Measurements from ENCODE around the gene DGKG.

The DGKG gene

DNA sequence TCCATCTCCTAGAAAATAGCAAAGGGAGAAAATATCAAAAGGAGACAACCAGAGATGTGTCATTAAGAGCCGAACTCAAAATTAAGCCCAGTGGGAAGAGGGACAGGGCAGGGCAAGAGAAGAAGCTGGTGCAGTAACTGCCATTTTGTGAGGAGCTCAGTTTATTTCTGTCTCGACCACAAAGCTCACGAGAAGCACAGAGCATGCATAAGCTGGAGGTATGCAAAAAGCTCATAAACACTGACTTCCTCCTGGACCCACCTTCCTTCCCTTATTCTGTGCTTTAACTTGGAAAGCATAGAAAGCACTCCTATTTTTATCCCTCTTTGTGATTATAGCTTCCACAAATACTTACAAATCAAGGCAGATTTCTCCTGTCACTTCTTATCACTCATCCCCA is 81.3 kb downstream of the DGKG start:
- in situ Hi-C loops (cut with MboI; ENCODE audit: low sequenced_read_pairs), result no loop called here

GRCh38 chr3:186277268-186277909 is 84.6 kb downstream of the DGKG start:
- in situ Hi-C loops (cut with MboI; ENCODE audit: low sequenced_read_pairs), result no loop called here

DNA sequence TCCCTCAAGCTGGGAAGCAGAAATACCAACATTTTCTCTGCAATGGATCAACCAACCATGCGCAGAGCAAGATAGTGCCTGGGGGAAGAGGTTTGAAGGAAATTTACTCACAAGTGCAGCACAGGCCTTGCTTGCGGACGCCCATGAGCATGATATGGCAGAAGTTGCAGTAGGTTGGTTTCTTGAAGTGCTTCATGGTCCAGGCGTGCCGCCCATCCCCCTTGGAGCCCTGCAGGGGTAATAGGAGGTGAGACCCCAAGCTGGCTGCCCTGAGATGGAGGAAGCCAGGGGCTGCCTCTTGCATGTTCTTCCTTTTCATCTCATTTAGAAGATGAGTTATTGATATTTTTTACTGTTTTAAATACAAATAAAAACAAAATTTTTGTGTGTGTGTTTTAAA is 86.6 kb downstream of the DGKG start:
- in situ Hi-C loops (cut with MboI; ENCODE audit: low sequenced_read_pairs), result no loop called here

- in situ Hi-C loops (cut with MboI; ENCODE audit: low sequenced_read_pairs), result no loop called here
Observed at GRCh38 chr3:186273586-186273985, 88.4 kb downstream of the DGKG start.

GRCh38 chr3:186270701-186271100 is 91.3 kb downstream of the DGKG start:
- in situ Hi-C loops (cut with MboI; ENCODE audit: low sequenced_read_pairs), result no loop called here

GRCh38 chr3:186268616-186269448 is 93.2 kb downstream of the DGKG start:
- in situ Hi-C loops (cut with MboI; ENCODE audit: low sequenced_read_pairs), result no loop called here

DNA sequence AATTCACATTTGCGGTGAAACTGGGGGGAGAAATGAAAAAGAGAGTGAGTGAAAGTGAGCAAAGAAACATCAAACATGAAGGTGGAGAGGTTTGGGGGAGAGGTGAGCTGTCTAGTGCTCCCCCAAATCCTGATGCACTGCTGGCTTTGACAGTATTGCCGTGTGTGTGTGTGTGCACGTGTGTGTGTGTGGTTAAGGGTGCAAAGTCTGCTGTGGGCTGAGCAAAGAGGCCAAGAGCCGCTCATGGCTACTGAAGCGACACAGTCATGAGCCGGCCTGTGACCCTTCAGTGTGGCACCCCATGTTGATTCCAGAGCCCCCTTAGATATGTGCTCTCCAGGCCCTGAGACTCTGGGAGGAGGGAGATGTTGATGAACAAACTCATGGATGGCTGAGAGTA is 94.3 kb downstream of the DGKG start:
- in situ Hi-C loops (cut with MboI; ENCODE audit: low sequenced_read_pairs), result no loop called here

GRCh38 chr3:186264608-186265400 is 97.2 kb downstream of the DGKG start:
- in situ Hi-C loops (cut with MboI; ENCODE audit: low sequenced_read_pairs), result no loop called here

GRCh38 chr3:186261638-186262037 is 100.4 kb downstream of the DGKG start:
- in situ Hi-C loops (cut with MboI; ENCODE audit: low sequenced_read_pairs), result no loop called here

GRCh38 chr3:186260726-186261125 is 101.3 kb downstream of the DGKG start:
- in situ Hi-C loops (cut with MboI; ENCODE audit: low sequenced_read_pairs), result no loop called here

DNA sequence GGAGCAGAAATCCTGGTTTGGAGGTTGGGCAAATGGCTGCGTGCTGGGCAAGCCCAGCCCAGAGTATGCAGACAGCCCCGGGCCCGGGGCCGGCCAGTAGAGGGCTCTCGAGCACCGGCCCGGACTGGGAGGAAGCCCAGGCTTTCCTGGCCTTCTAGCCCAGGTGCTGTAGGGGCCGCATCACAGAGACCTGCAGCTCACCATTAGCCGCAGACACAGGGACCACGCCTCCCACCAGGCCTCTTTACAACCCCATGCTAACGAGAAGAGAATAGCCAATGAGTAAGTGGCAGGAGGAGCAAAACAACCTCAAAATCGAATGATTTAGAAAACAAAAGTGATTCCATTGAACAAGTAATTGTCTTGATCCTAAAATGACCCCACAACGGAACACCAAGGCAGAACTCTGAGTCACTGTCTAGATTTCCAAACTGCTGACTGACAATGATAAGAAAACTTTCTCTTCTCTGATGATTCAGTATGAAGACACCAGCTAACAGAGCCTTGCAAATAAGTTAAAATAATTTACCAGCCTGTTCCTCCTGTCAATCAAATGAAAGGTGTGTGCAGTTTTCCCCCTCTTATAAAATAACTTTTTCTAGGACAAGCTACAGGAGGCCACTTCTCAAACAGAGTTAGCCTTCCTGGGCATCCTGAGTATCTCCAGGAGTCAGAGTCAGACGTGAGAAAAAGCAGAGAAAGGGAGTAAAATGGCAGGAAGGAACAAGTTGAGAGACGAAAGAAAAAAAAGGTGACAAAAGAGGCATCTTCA is 102.2 kb downstream of the DGKG start:
- in situ Hi-C loops (cut with MboI; ENCODE audit: low sequenced_read_pairs), result no loop called here

GRCh38 chr3:186258968-186259367 is 103.1 kb downstream of the DGKG start:
- in situ Hi-C loops (cut with MboI; ENCODE audit: low sequenced_read_pairs), result no loop called here

- in situ Hi-C loops (cut with MboI; ENCODE audit: low sequenced_read_pairs), result no loop called here
Observed at GRCh38 chr3:186257866-186258265, 104.2 kb downstream of the DGKG start.

GRCh38 chr3:186255703-186256331 is 106.2 kb downstream of the DGKG start:
- in situ Hi-C loops (cut with MboI; ENCODE audit: low sequenced_read_pairs), result no loop called here

GRCh38 chr3:186254676-186255650 is 107.1 kb downstream of the DGKG start:
- in situ Hi-C loops (cut with MboI; ENCODE audit: low sequenced_read_pairs), result no loop called here

- in situ Hi-C loops (cut with MboI; ENCODE audit: low sequenced_read_pairs), result no loop called here
Observed at GRCh38 chr3:186251948-186252619, 110.0 kb downstream of the DGKG start.

GRCh38 chr3:186248850-186249249 is 113.2 kb downstream of the DGKG start:
- in situ Hi-C loops (cut with MboI; ENCODE audit: low sequenced_read_pairs), result no loop called here
